HG02981 (cell line): ENCODE measurements around the gene MRPL23.

Experiments used
- ATAC-seq: cut with Tn5 transposase; IDR thresholded peaks from one replicate; pipeline ENCODE4 v1.9.1; 2021; ENCODE audit warnings: mild to moderate bottlenecking, moderate library complexity; ENCODE audit not compliant: unreplicated experiment

MRPL23 gene

GRCh38 chr11:1988667-1989317 is 41.7 kb downstream of the MRPL23 start:
- no peak for ATAC-seq

DNA sequence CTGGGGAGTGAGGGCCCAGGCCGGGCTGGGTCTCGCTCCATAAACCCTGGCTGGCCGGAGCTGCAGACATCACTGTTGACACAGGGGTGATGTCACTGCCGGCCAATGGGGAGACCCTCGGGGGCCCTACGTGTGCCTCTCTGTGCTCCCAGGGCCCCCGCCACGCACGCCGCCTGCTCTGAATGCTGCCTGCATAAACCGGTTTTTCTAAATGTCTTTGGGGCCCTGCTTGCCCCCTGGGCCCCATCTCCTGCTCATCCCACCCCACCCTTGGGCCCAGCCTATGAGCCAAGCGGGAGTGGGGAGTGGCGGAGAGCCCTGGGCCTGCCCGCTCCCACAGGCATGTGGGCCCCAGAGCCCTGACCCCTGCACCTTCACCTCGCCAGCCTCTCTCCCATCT is 42.8 kb downstream of the MRPL23 start:
- no peak for ATAC-seq

DNA sequence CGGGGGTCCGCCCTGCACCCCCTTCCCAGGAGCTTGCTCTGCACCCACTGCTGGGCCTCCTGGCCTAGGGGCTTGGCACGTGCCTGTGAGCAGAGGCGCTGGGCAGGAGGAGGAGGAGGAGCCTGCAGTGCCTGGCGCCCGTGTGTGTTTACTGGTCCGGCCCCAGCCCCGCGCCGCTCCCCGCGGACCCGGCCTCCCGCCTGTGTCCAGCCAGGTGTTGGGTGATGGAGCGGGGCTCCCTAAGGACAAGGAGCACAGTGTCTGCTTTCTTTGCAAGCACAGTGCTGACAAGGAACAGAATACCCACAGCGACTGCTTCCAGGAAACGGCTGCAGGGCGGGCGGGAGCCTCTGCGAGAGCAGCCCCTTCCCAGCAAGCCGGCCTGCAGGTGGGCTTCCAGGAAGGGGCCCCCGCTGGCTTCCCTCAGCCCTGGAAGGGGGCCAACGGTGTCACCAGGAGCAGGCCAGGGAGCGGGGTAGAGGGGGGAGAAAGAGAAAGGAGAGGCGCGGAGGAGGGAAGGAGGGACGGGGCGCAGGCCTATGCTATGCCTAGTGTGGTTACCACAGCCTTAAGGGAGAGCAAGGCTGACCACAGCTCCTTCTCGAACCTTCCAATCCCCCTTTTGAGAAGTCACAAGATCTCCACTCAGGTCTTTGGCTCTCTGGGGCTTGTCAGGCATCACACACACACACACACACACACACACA is 43.9 kb downstream of the MRPL23 start:
- ATAC-seq, result no peak

- ATAC-seq, result no peak
These were observed 45.0 kb downstream of the MRPL23 start for GRCh38 chr11:1992111-1992510.

DNA sequence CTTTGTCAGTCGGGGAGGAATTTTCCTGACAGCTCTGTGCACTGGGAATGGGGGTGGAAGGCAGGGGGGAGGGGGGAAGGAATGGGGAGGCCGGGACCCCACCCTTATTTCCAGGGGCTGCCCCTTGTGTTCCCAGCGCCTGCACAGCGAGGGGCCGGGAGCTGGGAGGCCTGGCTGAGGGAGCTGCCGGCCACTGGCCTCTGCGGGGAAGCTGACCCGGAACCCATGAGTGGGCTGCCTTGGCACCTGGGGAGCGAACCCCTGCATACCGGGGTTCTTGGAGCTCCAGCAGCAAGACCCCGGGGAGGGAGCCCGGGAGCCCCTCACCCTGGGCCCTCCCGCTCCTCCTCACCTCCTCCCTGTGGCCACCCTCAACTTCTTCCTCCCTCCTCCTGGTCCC is 47.0 kb downstream of the MRPL23 start:
- no peak for ATAC-seq

GRCh38 chr11:1997755-1998154 is 50.6 kb downstream of the MRPL23 start, which contains the start of gene H19:
Gene H19 (minus strand): TSS chr11:1997842.
- ATAC-seq, result no peak

- ATAC-seq, result no peak
These were observed 51.2 kb downstream of the MRPL23 start for GRCh38 chr11:1998290-1998689.

DNA sequence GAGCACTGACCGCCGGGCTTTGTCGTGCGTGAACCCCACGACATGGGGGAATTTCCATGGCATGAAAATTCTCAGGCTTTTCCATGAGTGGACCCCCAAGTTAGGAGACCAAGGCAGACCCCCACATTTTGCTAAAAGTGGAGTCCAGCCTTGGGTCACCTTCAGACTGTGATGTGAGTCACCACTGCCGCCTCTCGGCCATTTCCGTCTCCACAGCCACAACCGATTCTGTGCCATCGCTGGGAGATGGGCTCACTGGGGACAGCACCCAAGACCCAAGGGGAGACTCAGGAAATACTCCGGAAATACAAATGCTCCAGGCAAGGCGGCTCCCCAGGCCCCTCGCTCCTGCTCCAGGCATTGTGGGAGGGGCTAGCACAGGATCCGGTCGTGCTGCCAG is 51.7 kb downstream of the MRPL23 start:
- no peak for ATAC-seq

GRCh38 chr11:2002042-2002776 is 55.1 kb downstream of the MRPL23 start:
- no peak for ATAC-seq

- ATAC-seq, result no peak
These were observed 55.7 kb downstream of the MRPL23 start for GRCh38 chr11:2002807-2003206.

DNA sequence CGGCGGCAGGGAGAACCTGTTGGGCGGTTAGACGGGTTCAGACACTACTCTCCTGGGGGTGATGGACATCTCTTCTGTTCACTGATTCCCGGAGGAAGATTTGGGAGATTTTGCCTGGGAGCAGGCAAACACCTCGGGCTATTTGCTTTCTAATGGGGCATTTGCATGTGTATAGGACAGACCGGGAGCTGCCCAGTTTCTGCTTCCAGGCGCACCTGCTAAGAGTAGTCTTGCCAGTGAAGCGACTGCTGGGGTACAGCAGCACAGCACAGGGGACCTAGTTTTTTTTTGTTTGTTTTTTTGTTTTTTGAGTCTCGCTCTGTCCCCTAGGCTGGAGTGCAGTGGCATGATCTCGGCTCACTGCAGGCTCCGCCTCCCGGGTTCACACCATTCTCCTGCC is 57.3 kb downstream of the MRPL23 start:
- no peak for ATAC-seq
